ENCODE data around the gene GALK2.
"Not testable (repeated sequence)": the region's sequence is repeated elsewhere in the genome, so short reads cannot be mapped to it uniquely, and the experiment has no call there.

GALK2 gene

GRCh38 chr15:49287481-49287880 is 117.4 kb downstream of the GALK2 start:
- no peak for FAIRE-seq

- FAIRE-seq, result no peak
Observed at GRCh38 chr15:49288391-49288790, 118.3 kb downstream of the GALK2 start.

GRCh38 chr15:49290191-49290590 is 120.1 kb downstream of the GALK2 start:
- no peak for FAIRE-seq

GRCh38 chr15:49293941-49294340 is 123.9 kb downstream of the GALK2 start:
- FAIRE-seq, result no peak

- no peak for FAIRE-seq
Observed at GRCh38 chr15:49296258-49296657, 126.2 kb downstream of the GALK2 start.

GRCh38 chr15:49297584-49297983 is 127.5 kb downstream of the GALK2 start:
- FAIRE-seq, result no peak

- FAIRE-seq, result no peak
Observed at GRCh38 chr15:49300856-49301255, 130.8 kb downstream of the GALK2 start.

GRCh38 chr15:49301562-49301961 is 131.5 kb downstream of the GALK2 start:
- FAIRE-seq, result no peak

GRCh38 chr15:49303003-49303402 is 133.0 kb downstream of the GALK2 start:
- no peak for FAIRE-seq

- no peak for FAIRE-seq
Observed at GRCh38 chr15:49306551-49306950, 136.5 kb downstream of the GALK2 start.

GRCh38 chr15:49308686-49309085 is 138.6 kb downstream of the GALK2 start:
- no peak for FAIRE-seq

- no peak for FAIRE-seq
Observed at GRCh38 chr15:49309889-49310288, 139.8 kb downstream of the GALK2 start.

- no peak for FAIRE-seq
Observed at GRCh38 chr15:49313650-49314049, 143.6 kb downstream of the GALK2 start.

- FAIRE-seq, result no peak
Observed at GRCh38 chr15:49314716-49315115, 144.7 kb downstream of the GALK2 start.

- no peak for FAIRE-seq
Observed at GRCh38 chr15:49315391-49315823, 145.4 kb downstream of the GALK2 start.

- FAIRE-seq, result no peak
Observed at GRCh38 chr15:49320351-49320750, 150.3 kb downstream of the GALK2 start.

GRCh38 chr15:49323207-49323606 is 153.2 kb downstream of the GALK2 start:
- no peak for FAIRE-seq

- FAIRE-seq, result no peak
Observed at GRCh38 chr15:49327927-49328326, 157.9 kb downstream of the GALK2 start.

GRCh38 chr15:49328941-49329340 is 158.9 kb downstream of the GALK2 start:
- no peak for FAIRE-seq

GRCh38 chr15:49330166-49330565 is 160.1 kb downstream of the GALK2 start:
- no peak for FAIRE-seq

- no peak for FAIRE-seq
Observed at GRCh38 chr15:49331442-49331841, 161.4 kb downstream of the GALK2 start.

GRCh38 chr15:49331951-49332350 is 161.9 kb downstream of the GALK2 start:
- FAIRE-seq, result no peak

- no peak for FAIRE-seq
Observed at GRCh38 chr15:49339656-49340055, 169.6 kb downstream of the GALK2 start.

- FAIRE-seq, result no peak
Observed at GRCh38 chr15:49343546-49343945, 173.5 kb downstream of the GALK2 start.

- not testable (repeated sequence) for FAIRE-seq
Observed at GRCh38 chr15:49354439-49354838, 184.4 kb downstream of the GALK2 start.

- FAIRE-seq, result no peak
Observed at GRCh38 chr15:49361370-49361769, 191.3 kb downstream of the GALK2 start.

Data from G401.6 (cell line).